Ishikawa (cell line): ENCODE results near the gene LAMA1.

ENCODE experiments used
- EGR1 ChIP-seq: IDR thresholded peaks from 2 replicates; pipeline ENCODE4 v1.6.1; 2012
- NFIC ChIP-seq: IDR thresholded peaks from 2 replicates; pipeline ENCODE4 v1.6.1; 2012
- RAD21 ChIP-seq: IDR thresholded peaks from 2 replicates; pipeline ENCODE4 v1.6.1; 2012; ENCODE audit warnings: low read depth
- REST ChIP-seq: IDR thresholded peaks from 2 replicates; pipeline ENCODE4 v1.6.1; 2012; ENCODE audit warnings: low read depth, mild to moderate bottlenecking
- TEAD4 ChIP-seq: IDR thresholded peaks from 2 replicates; pipeline ENCODE4 v1.6.1; 2012
- USF1 ChIP-seq: IDR thresholded peaks from 2 replicates; pipeline ENCODE4 v1.6.1; 2012
- YY1 ChIP-seq: IDR thresholded peaks from 2 replicates; pipeline ENCODE4 v1.6.1; 2012; ENCODE audit warnings: low read depth
- TF ChIP-seq, protein P1 (sequence below): IDR thresholded peaks from 2 replicates; pipeline ENCODE4 v1.6.1; 2012

GRCh38 chr18:6963452-6964097 lies 154.0 kb downstream of the LAMA1 start:
- TF ChIP-seq NFIC (no peak), EGR1 (no peak), YY1 (no peak), REST (no peak), RAD21 (no peak), TEAD4 (no peak), USF1 (no peak)
- TF ChIP-seq, protein P1, sequence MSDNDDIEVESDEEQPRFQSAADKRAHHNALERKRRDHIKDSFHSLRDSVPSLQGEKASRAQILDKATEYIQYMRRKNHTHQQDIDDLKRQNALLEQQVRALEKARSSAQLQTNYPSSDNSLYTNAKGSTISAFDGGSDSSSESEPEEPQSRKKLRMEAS: no peak
